A549 (cell line): ENCODE data around the gene ZNF530.

Experiments used
- JUN ChIP-seq, 2 experiments: fragments of >200 bp; sonication (Bioruptor Twin); formaldehyde crosslinking; IDR thresholded peaks; 2 replicates in 1 of 2; 3 replicates in 1 of 2; pipeline ENCODE4 v1.6.1; 2016 to 2017
- POLR2A ChIP-seq: IDR thresholded peaks from 2 replicates; pipeline ENCODE4 v1.6.1; 2012; ENCODE audit warnings: mild to moderate bottlenecking, low read length
- TF ChIP-seq, protein P1 (sequence below): fragments of >200 bp; sonication (Bioruptor Twin); formaldehyde crosslinking; IDR thresholded peaks from 3 replicates; pipeline ENCODE4 v1.5.1; 2016

GRCh38 chr19:57648331-57649003 lies 48.8 kb downstream of the ZNF530 start:
- TF ChIP-seq, protein P1, sequence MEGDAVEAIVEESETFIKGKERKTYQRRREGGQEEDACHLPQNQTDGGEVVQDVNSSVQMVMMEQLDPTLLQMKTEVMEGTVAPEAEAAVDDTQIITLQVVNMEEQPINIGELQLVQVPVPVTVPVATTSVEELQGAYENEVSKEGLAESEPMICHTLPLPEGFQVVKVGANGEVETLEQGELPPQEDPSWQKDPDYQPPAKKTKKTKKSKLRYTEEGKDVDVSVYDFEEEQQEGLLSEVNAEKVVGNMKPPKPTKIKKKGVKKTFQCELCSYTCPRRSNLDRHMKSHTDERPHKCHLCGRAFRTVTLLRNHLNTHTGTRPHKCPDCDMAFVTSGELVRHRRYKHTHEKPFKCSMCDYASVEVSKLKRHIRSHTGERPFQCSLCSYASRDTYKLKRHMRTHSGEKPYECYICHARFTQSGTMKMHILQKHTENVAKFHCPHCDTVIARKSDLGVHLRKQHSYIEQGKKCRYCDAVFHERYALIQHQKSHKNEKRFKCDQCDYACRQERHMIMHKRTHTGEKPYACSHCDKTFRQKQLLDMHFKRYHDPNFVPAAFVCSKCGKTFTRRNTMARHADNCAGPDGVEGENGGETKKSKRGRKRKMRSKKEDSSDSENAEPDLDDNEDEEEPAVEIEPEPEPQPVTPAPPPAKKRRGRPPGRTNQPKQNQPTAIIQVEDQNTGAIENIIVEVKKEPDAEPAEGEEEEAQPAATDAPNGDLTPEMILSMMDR, result no peak
- TF ChIP-seq JUN (IDR thresholded peaks at IDR 0.05) (no peak), POLR2A (no peak)
